NCI-H1048 (cell line): ENCODE results near the gene GRM8.

Experiments
- DNase-seq: peaks from one replicate; lab custom pipeline; 2025; lab: John Stamatoyannopoulos, UW

Gene GRM8

GRCh38 chr7:127146746-127147536, 105.8 kb downstream of the GRM8 start:
- DNase-seq = no peak

GRCh38 chr7:127137146-127137545, 115.6 kb downstream of the GRM8 start:
- no peak for DNase-seq

- no peak for DNase-seq
Measured at GRCh38 chr7:127135871-127136485, 116.8 kb downstream of the GRM8 start.

GRCh38 chr7:127123220-127123619, 129.5 kb downstream of the GRM8 start:
- no peak for DNase-seq

GRCh38 chr7:127119517-127119916, 133.2 kb downstream of the GRM8 start:
- no peak for DNase-seq

GRCh38 chr7:127114742-127115265, 137.9 kb downstream of the GRM8 start:
- DNase-seq = no peak

- DNase-seq = no peak
Measured at GRCh38 chr7:127107601-127108007, 145.1 kb downstream of the GRM8 start.

GRCh38 chr7:127093340-127093739, 159.4 kb downstream of the GRM8 start:
- DNase-seq = no peak

- DNase-seq = no peak
Measured at GRCh38 chr7:127091620-127092019, 161.1 kb downstream of the GRM8 start.

GRCh38 chr7:127089146-127089545, 163.6 kb downstream of the GRM8 start:
- no peak for DNase-seq

- no peak for DNase-seq
Measured at GRCh38 chr7:127081539-127081938, 171.2 kb downstream of the GRM8 start.

- DNase-seq = no peak
Measured at GRCh38 chr7:127080576-127080975, 172.2 kb downstream of the GRM8 start.

GRCh38 chr7:127066974-127067373, 185.8 kb downstream of the GRM8 start:
- DNase-seq = no peak

GRCh38 chr7:127059475-127059874, 193.3 kb downstream of the GRM8 start:
- no peak for DNase-seq

- no peak for DNase-seq
Measured at GRCh38 chr7:127057918-127058317, 194.8 kb downstream of the GRM8 start.

- DNase-seq = no peak
Measured at GRCh38 chr7:127056202-127056601, 196.5 kb downstream of the GRM8 start.

GRCh38 chr7:127047521-127047920, 205.2 kb downstream of the GRM8 start:
- DNase-seq = no peak

GRCh38 chr7:127041689-127042452, 210.9 kb downstream of the GRM8 start:
- DNase-seq = no peak

- no peak for DNase-seq
Measured at GRCh38 chr7:127040042-127040441, 212.7 kb downstream of the GRM8 start.

GRCh38 chr7:127039541-127039940, 213.2 kb downstream of the GRM8 start:
- DNase-seq = no peak

- no peak for DNase-seq
Measured at GRCh38 chr7:127035203-127035849, 217.4 kb downstream of the GRM8 start.

- DNase-seq = no peak
Measured at GRCh38 chr7:127034186-127034806, 218.4 kb downstream of the GRM8 start.
